Mucosa of descending colon (tissue), 3 donors: ENCODE measurements around the gene TTC9. TPM values are rescaled to one million over a fixed set of nuclear protein-coding genes. Genes with fewer than 3 reads are reported as not detected.

Experiments
- ATAC-seq: fragments of 200-7000 bp; cut with Tn5 transposase; one replicate; pipeline ENCODE4 v1.9.1; 2020; ENCODE audit warnings: mild to moderate bottlenecking, moderate library complexity
- DNase-seq, 3 donors: peaks; one replicate each; pipeline ENCODE4 v3.0.0-alpha.2; 2020
- H3K36me3 ChIP-seq: fragments of 200-600 bp; one replicate; pipeline ENCODE4 v1.8.0; 2021; ENCODE audit warnings: low read depth, mild to moderate bottlenecking
- H3K4me1 ChIP-seq: fragments of 200-600 bp; one replicate; pipeline ENCODE4 v1.8.0; 2021; ENCODE audit warnings: low read depth, mild to moderate bottlenecking
- H3K4me3 ChIP-seq: fragments of 200-600 bp; one replicate; pipeline ENCODE4 v1.8.0; 2021; ENCODE audit warnings: mild to moderate bottlenecking
- H3K9me3 ChIP-seq: fragments of 200-600 bp; one replicate; pipeline ENCODE4 v1.8.0; 2021; ENCODE audit warnings: mild to moderate bottlenecking
- intact Hi-C, 2 donors: fragments of 100-400 bp; cut with DNase I in 1 of 2; cut with micrococcal nuclease in 1 of 2; formaldehyde crosslinking; loops; one replicate each; pipeline versions ENCODE4 v1.11.0 to v1.11.1; 2022; cut with DNase I, micrococcal nuclease
- total RNA-seq, 3 donors: library from RNA; stranded (reverse); fragmentation: NEBNext Ultra II Directional in 2 of 3; extraction: Animal tissue kit (Norgen Biotek cat#: 25700) in 2 of 3; gene quantifications; one replicate each; pipeline versions ENCODE4 v1.2.1 to v1.2.4, GENCODE V29; 2021 to 2023
- TF ChIP-seq, protein P1 (sequence below): fragments of 200-600 bp; IDR thresholded peaks from one replicate; pipeline ENCODE4 v1.8.0; 2022; ENCODE audit warnings: antibody characterized with exemption, mild to moderate bottlenecking
- donor health status: DM: no; HTN: no; CAD: no; lungs with moderate emphysema.
- donor health status: DM: no; HTN: no; CAD: no.
- donor health status: DM: no; HTN: yes; CAD: no.

The TTC9 gene
- total RNA-seq, 3 donors from 2014 or later, result 0.20 to 0.63 (median 0.54) TPM

DNA sequence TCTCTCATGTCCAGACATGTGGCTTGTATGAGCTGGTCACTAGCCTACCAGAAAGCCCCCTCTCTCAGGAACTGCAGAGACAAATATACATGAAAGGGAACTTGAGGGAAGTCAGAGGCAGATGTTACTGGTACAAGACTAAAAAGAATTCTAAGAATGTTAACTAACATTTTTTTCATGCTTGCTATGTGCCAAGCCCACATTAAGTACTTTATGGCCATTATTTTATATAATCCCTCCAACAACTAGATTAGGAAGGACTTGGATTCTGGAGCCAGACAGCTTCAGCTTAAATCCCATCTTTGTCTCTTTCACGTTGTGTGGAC, 24.6 kb downstream of the TTC9 start:
- DNase-seq, result no peak
- Histone ChIP-seq H3K36me3 (no peaks in the 10 kb centered on the region), H3K4me1 (peaks cover 10% of the 10 kb centered on the region), H3K4me3 (no peak overlapping the region), H3K9me3 (no peaks in the 10 kb centered on the region)
- intact Hi-C loops, result no loop called here
- TF ChIP-seq, protein P1, sequence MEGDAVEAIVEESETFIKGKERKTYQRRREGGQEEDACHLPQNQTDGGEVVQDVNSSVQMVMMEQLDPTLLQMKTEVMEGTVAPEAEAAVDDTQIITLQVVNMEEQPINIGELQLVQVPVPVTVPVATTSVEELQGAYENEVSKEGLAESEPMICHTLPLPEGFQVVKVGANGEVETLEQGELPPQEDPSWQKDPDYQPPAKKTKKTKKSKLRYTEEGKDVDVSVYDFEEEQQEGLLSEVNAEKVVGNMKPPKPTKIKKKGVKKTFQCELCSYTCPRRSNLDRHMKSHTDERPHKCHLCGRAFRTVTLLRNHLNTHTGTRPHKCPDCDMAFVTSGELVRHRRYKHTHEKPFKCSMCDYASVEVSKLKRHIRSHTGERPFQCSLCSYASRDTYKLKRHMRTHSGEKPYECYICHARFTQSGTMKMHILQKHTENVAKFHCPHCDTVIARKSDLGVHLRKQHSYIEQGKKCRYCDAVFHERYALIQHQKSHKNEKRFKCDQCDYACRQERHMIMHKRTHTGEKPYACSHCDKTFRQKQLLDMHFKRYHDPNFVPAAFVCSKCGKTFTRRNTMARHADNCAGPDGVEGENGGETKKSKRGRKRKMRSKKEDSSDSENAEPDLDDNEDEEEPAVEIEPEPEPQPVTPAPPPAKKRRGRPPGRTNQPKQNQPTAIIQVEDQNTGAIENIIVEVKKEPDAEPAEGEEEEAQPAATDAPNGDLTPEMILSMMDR, result no peak
- ATAC-seq, result no peak

DNA sequence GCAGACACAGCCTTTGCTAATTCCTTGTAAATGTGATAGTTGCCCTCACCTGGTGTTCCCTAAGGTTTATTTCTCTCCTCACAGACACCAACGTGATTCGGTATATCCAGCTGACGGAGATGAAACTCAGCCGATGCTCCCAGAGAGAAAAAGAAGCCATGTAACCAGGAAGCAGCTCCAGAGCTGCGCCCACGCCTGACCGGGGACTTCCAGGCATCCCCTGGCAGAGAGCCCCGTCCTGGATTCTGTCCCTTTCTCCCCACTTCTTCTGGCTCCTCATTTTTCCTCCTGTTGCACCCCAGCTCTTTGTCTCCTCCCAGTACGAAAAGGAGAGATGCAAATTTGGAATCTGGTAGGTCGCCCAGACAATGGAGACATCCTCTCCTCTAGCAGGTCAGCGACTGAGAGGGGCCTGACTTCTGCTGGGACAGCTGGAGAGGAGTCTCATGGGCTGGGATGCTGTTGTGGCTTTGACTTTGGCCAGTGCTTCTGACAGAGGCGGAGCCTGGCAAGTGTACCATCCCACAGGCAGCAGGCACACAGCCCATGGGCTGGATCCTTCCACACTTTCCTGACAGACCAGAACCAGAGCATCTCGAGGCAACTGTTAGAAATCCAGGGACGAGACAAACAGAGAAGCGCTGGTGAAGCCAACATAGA, 29.4 kb downstream of the TTC9 start:
- no peak overlapping the region for H3K4me3 ChIP-seq
- no peak for ATAC-seq

DNA sequence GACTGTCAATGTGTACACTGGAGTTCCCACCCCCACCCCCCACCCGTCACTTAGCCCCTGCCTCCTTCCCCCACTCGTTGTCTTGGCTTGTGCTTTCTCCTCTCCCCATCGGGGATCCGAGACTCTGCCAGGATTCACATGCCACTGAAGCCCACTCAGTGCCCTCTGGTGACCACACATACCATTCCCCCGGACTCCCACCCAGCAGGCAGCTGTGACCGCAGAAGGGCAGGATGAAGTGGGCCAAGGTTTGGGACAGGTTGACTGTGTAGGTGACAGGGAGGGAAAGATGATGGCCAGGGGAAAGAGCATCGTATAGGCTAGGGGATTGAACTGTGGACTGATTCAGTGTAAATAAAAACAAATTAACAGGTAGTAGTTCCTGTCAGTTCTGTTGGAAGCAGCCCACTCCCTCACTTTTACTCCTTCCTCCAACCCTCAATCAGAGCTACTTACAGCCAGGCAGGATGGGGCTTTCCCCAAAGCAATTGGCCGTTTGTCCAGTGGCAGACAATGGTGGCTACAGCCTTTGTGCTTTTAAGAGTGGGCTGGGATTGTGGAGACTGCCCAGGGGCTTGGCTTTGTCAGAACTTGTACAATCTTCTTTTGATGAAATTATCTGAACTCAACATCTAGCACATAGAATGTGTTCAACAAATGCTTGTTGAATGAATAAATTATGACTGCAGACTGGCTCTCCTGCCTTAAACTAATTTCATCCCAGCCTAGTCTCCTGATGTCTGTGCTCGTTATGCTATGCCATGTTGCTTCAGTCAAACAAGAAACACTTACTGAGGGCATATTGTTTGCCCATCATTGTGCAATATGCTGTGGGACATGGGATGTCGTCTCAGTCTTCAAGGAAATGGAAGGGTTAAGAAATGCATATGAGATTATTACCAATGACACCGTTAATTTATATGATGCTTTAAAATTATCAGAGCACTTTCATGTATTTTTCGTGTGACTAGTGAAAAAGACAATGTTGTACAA, 30.2 kb downstream of the TTC9 start:
- no peak for ATAC-seq

More for the DNA sequence above, 29.4 kb downstream of the TTC9 start:
- Histone ChIP-seq H3K4me1 (no peaks in the 10 kb centered on the region), H3K36me3 (no peaks in the 10 kb centered on the region), H3K9me3 (no peaks in the 10 kb centered on the region)
- DNase-seq, result no peak
- intact Hi-C loops, result no loop called here
- TF ChIP-seq, protein P1, result no peak

GRCh38 chr14:70677341-70677740, 35.6 kb downstream of the TTC9 start:
- no peaks in the 10 kb centered on the region for H3K36me3 ChIP-seq
- TF ChIP-seq, protein P1, result no peak
- intact Hi-C loops, result no loop called here
- H3K4me1 ChIP-seq, result no peaks in the 10 kb centered on the region
- no peaks in the 10 kb centered on the region for H3K9me3 ChIP-seq
- H3K4me3 ChIP-seq, result no peak overlapping the region
- DNase-seq (no peak), ATAC-seq (no peak)

More for the DNA sequence above, 30.2 kb downstream of the TTC9 start:
- intact Hi-C loops, result no loop called here
- TF ChIP-seq, protein P1, result no peak
- no peak for DNase-seq
- H3K4me1 ChIP-seq, result no peaks in the 10 kb centered on the region
- no peaks in the 10 kb centered on the region for H3K36me3 ChIP-seq
- no peak overlapping the region for H3K4me3 ChIP-seq
- no peaks in the 10 kb centered on the region for H3K9me3 ChIP-seq

DNA sequence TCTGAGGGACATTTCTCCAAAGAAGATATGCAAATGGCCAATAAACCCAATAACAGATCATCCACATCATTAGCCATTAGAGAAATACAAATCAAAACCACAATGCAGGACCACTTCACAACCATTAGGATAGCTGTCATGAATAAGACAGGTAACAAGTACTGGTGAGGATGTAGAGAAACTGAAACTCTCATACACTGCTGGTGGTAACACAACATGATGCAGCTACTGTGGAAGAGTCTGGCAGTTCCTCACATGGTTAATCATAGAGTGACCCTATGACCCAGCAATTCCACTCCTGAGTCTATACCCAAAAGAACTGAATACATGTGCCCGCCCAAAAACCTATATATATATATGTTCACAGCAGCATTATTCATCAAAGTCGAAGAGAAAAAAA, 39.0 kb downstream of the TTC9 start:
- DNase-seq (no peak), ATAC-seq (no peak)
- Histone ChIP-seq H3K4me1 (no peaks in the 10 kb centered on the region), H3K9me3 (no peaks in the 10 kb centered on the region), H3K4me3 (no peak overlapping the region), H3K36me3 (no peaks in the 10 kb centered on the region)
- intact Hi-C loops, result no loop called here
- TF ChIP-seq, protein P1, result no peak
